HG02571 (cell line): Measurements from ENCODE around the gene SYNGR1.

Experiments
- ATAC-seq: cut with Tn5 transposase; IDR thresholded peaks from one replicate; pipeline ENCODE4 v1.9.1; 2021; ENCODE audit warnings: mild to moderate bottlenecking, moderate library complexity; ENCODE audit not compliant: unreplicated experiment

SYNGR1 gene

GRCh38 chr22:39428597-39429071 is 78.8 kb downstream of the SYNGR1 start:
- ATAC-seq, result no peak

GRCh38 chr22:39429186-39429585 is 79.4 kb downstream of the SYNGR1 start:
- no peak for ATAC-seq

- no peak for ATAC-seq
These were observed 80.3 kb downstream of the SYNGR1 start for GRCh38 chr22:39429916-39430575.

GRCh38 chr22:39430576-39431150 is 80.9 kb downstream of the SYNGR1 start:
- no peak for ATAC-seq

- no peak for ATAC-seq
These were observed 81.5 kb downstream of the SYNGR1 start for GRCh38 chr22:39431216-39431801.

- no peak for ATAC-seq
These were observed 82.0 kb downstream of the SYNGR1 start for GRCh38 chr22:39431821-39432251.

GRCh38 chr22:39432361-39432811 is 82.6 kb downstream of the SYNGR1 start:
- no peak for ATAC-seq

GRCh38 chr22:39433476-39434242 is 83.9 kb downstream of the SYNGR1 start:
- no peak for ATAC-seq

GRCh38 chr22:39434243-39434653 is 84.5 kb downstream of the SYNGR1 start:
- ATAC-seq, result no peak

- no peak for ATAC-seq
These were observed 84.9 kb downstream of the SYNGR1 start for GRCh38 chr22:39434721-39435120.
